ENCODE data around the gene PICK1. TPM values are rescaled to one million over a fixed set of nuclear protein-coding genes. Genes with fewer than 3 reads are reported as not detected.

PICK1 gene
- total and polyA plus RNA-seq, 2 donors (not counting 1 experiment from before 2014, with no cell fraction given), result 7.8 to 11.1 TPM

- no peak for DNase-seq (ENCODE audit: low read depth in 2 of 2)
- Histone ChIP-seq H2AFZ (ENCODE audit: low read length) (no peak overlapping the region), H3K9me3 (ENCODE audit: control insufficient read depth, insufficient read depth, low read depth, low read length) (no peaks in the 10 kb centered on the region)
Observed at GRCh38 chr22:38041760-38042487, 15.3 kb upstream of the PICK1 start.

GRCh38 chr22:38042488-38042790 is 14.8 kb upstream of the PICK1 start:
- no peak overlapping the region for H2AFZ ChIP-seq (ENCODE audit: low read length)

More at GRCh38 chr22:38041760-38042487, 15.3 kb upstream of the PICK1 start:
- no peak overlapping the region for H3K9ac ChIP-seq (ENCODE audit: insufficient read depth, low read length)
- no peaks in the 10 kb centered on the region for H3K79me2 ChIP-seq (ENCODE audit: control insufficient read depth, insufficient read depth, low read length)
- no peaks in the 10 kb centered on the region for H3K36me3 ChIP-seq (ENCODE audit: control insufficient read depth, insufficient read depth, low read length)
- H4K20me1 ChIP-seq (ENCODE audit: control insufficient read depth, extremely low read depth, insufficient read depth, low read length), result no peaks in the 10 kb centered on the region
- no peak overlapping the region for H3K4me3 ChIP-seq (replicated peaks in 1 of 4; ENCODE audit: control extremely low read depth in 1 of 4, insufficient read depth in 1 of 4, low read depth in 3 of 4, low read length in 4 of 4)
- H3K4me2 ChIP-seq (ENCODE audit: extremely low read depth, insufficient read depth, low read length), result no peak overlapping the region
- H3K27me3 ChIP-seq (ENCODE audit: control insufficient read depth, insufficient read depth, low read length), result no peaks in the 10 kb centered on the region
- H3K27ac ChIP-seq (ENCODE audit: insufficient read depth, low read length), result no peak overlapping the region
- no peaks in the 10 kb centered on the region for H3K4me1 ChIP-seq (ENCODE audit: control insufficient read depth, extremely low read depth, insufficient read depth, low read length)
- TF ChIP-seq CTCF (conservative IDR thresholded peaks at IDR 0.05 in 1 of 2, IDR thresholded peaks at IDR 0.05 in 1 of 2; ENCODE audit: low read depth in 1 of 2, low read length in 2 of 2) (no peak), EZH2 (IDR thresholded peaks at IDR 0.05; ENCODE audit: low read length, missing control alignments) (no peak)

More at GRCh38 chr22:38042488-38042790, 14.8 kb upstream of the PICK1 start:
- Histone ChIP-seq H3K36me3 (ENCODE audit: control insufficient read depth, insufficient read depth, low read length) (no peaks in the 10 kb centered on the region), H3K9ac (ENCODE audit: insufficient read depth, low read length) (no peak overlapping the region), H3K9me3 (ENCODE audit: control insufficient read depth, insufficient read depth, low read depth, low read length) (no peaks in the 10 kb centered on the region), H3K27ac (ENCODE audit: insufficient read depth, low read length) (no peak overlapping the region), H3K79me2 (ENCODE audit: control insufficient read depth, insufficient read depth, low read length) (no peaks in the 10 kb centered on the region), H3K4me2 (ENCODE audit: extremely low read depth, insufficient read depth, low read length) (no peak overlapping the region), H4K20me1 (ENCODE audit: control insufficient read depth, extremely low read depth, insufficient read depth, low read length) (no peaks in the 10 kb centered on the region), H3K4me1 (ENCODE audit: control insufficient read depth, extremely low read depth, insufficient read depth, low read length) (no peaks in the 10 kb centered on the region), H3K4me3 (replicated peaks in 1 of 4; ENCODE audit: control extremely low read depth in 1 of 4, insufficient read depth in 1 of 4, low read depth in 3 of 4, low read length in 4 of 4) (no peak overlapping the region), H3K27me3 (ENCODE audit: control insufficient read depth, insufficient read depth, low read length) (no peaks in the 10 kb centered on the region)
- TF ChIP-seq CTCF (conservative IDR thresholded peaks at IDR 0.05 in 1 of 2, IDR thresholded peaks at IDR 0.05 in 1 of 2; ENCODE audit: low read depth in 1 of 2, low read length in 2 of 2), result no peak
- TF ChIP-seq EZH2 (IDR thresholded peaks at IDR 0.05; ENCODE audit: low read length, missing control alignments), result no peak
- no peak for DNase-seq (ENCODE audit: low read depth in 2 of 2)

Data from fibroblast of lung (primary cell).